GM12892 (cell line): ENCODE results near the gene RASSF3.

Experiments used
- POLR2A ChIP-seq: IDR thresholded peaks from 2 replicates; pipeline ENCODE4 v1.6.1; 2011; ENCODE audit warnings: low read depth, low read length, control low read depth
- POLR2AphosphoS5 ChIP-seq: IDR thresholded peaks from 2 replicates; pipeline ENCODE4 v1.6.1; 2011; ENCODE audit warnings: low read depth, low read length, control low read depth
- TAF1 ChIP-seq: IDR thresholded peaks from 2 replicates; pipeline ENCODE4 v1.6.1; 2011; ENCODE audit warnings: low read depth, mild to moderate bottlenecking, control low read depth, low read length, borderline replicate concordance

DNA sequence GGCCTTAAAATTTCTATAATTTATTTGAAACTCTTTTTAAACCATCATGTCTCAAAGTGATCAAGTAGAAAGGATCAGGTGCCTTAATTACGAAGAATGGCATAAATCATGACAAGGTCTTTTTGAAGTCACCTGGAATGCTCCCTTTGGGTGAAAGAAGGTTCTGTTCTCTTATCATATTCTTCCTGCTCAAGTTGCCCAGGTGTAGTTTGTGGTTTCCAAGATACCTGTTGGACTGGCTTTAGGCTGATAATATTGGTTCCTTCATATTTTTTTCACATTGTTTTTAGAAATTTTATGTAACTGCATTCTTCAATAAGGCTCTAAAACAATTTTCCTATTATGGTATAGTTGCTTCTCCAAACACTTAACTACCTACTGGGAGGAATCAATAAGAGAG lies 29.2 kb downstream of the RASSF3 start:
- TF ChIP-seq POLR2A, result no peak
- no peak for TF ChIP-seq POLR2AphosphoS5
- TF ChIP-seq TAF1, result no peak
